Right renal cortex interstitium (tissue), 3 donors: Measurements from ENCODE around the gene GBX2. TPM values are rescaled to one million over a fixed set of nuclear protein-coding genes. Genes with fewer than 3 reads are reported as not detected.

ENCODE experiments used
- DNase-seq, 3 donors: peaks; one replicate each; pipeline ENCODE4 v3.0.0-alpha.2; 2013; ENCODE audit warnings: low read depth in 3 of 3, low spot score in 2 of 3
- polyA plus RNA-seq, 3 donors: library from polyadenylated mRNA; unstranded; fragments of 120-200 nt; gene quantifications; one replicate each; pipeline ENCODE4 v1.2.1, GENCODE V29; 2013; ENCODE audit not compliant: insufficient read length in 3 of 3

GBX2 gene
- polyA plus RNA-seq, 3 donors = 0.39 to 0.51 (median 0.41) TPM

- no peak for DNase-seq
Measured at GRCh38 chr2:236184701-236185100, 16.5 kb upstream of the GBX2 start.

DNA sequence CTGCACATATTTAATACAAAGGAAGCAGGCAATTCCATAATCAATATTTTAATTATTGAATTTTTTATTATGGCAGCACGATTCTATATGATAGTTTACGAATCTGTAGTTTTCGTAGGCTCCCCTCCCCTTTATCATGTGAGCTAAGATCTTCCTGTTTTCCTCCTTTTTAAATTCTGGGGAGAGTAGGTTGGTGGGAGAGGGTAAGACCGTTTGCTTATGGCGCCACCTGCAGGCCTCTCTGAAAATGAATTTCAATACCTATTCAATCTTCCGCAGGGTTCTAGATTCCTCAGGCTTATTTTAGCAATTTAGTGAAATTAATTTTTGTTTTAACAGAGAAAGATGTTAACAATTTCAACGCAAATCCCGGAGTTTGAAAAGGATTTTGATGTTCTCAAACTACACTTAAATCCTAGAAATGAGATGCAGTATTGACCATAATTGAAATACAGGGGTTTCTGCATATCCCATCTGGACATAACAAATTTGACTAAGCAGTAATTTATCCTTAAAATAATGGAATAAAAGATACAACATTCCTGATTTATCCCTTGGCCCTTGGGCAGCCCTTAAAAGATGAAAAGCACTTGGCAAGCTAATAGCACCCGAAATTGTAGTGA is 12.8 kb upstream of the GBX2 start:
- no peak for DNase-seq

- DNase-seq = no peak
Measured at GRCh38 chr2:236180076-236180816, 12.1 kb upstream of the GBX2 start.

GRCh38 chr2:236179236-236180075 is 11.3 kb upstream of the GBX2 start:
- no peak for DNase-seq

- no peak for DNase-seq
Measured at GRCh38 chr2:236178890-236179235, 10.7 kb upstream of the GBX2 start.

GRCh38 chr2:236177967-236178889 is 10.0 kb upstream of the GBX2 start:
- DNase-seq = no peak

DNA sequence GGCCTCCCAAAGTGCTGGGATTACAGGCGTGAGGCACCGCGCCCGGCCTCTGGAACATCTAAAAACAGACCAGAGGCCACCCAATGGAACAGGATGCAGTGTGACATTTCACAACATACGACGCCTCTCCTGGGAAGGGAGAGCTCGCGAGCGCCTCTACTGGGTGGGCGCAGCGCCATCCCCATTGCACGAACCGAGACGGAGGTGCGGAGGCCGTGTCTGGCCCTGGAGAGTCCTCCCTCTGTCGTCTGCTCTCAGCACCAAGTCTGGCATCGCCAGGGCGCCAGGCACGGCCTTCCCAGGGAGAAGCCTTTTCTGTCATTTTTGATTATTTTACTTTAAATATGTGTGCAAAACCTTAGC is 9.4 kb upstream of the GBX2 start:
- no peak for DNase-seq

DNA sequence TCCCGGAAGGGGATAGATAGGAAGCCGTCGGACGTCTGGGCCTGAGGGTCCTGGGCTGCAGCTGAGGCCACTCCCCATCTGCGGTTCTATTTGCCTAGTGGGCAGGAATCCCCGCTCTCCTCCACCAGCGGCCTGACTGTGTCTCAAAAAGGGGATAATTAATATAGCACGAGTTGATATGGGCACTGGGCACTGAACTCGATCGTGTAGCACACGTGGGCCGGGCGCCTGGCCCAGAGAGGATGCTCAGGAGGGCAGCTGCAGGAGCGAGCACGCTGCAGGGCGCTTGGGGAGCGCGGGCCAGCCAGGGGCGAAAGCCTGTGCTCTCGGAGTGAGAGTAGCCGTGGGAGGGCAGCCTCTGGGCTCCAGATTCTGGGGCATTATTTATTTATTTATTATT is 8.8 kb upstream of the GBX2 start:
- DNase-seq = no peak

DNA sequence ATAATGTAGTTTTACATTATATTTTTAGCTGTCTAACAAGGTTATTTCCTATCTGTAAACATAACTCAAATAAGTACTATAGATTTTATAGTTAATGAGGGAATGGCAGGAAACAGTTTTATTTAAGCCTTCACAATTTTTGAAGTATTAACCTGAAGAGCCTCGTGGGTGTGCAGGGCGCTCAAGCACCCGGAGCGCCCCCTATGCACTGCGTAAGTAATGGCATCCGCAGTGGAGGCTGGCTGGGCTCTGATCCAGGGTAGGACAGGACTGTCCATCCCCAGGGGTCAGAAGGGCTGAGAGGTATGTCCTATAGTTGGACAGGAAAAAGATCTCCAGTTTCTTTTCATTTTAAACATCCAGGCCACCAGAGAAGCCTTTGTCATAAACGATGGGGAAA is 8.2 kb upstream of the GBX2 start:
- no peak for DNase-seq

DNA sequence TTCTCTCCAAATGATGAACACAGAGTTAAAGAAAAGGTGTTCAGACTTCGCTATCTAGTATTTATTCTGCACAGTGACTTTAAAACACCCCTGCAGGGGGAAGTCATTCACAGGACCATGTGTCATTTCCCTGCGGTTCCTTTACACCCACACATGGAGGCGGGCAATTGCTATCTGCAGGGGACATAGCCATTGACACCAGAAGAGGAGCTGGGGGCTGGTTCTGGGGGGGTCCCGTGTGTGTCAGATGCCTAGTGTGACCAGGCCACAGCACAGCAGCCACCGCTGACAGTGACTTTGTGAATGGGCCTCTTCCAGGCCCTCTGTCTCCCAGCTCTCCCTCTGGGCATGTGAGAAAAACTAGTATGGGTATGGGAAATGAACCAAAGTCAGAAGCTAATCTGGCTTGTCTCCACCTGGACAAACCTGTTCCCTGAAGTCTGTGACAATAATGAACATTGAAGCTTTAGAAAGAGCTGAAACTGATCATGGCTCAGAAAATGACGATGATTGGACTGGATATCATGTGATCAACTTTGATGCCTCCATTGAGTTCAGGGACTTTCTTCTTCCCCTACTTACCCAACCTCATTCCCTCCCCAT is 7.5 kb upstream of the GBX2 start:
- DNase-seq = no peak

DNA sequence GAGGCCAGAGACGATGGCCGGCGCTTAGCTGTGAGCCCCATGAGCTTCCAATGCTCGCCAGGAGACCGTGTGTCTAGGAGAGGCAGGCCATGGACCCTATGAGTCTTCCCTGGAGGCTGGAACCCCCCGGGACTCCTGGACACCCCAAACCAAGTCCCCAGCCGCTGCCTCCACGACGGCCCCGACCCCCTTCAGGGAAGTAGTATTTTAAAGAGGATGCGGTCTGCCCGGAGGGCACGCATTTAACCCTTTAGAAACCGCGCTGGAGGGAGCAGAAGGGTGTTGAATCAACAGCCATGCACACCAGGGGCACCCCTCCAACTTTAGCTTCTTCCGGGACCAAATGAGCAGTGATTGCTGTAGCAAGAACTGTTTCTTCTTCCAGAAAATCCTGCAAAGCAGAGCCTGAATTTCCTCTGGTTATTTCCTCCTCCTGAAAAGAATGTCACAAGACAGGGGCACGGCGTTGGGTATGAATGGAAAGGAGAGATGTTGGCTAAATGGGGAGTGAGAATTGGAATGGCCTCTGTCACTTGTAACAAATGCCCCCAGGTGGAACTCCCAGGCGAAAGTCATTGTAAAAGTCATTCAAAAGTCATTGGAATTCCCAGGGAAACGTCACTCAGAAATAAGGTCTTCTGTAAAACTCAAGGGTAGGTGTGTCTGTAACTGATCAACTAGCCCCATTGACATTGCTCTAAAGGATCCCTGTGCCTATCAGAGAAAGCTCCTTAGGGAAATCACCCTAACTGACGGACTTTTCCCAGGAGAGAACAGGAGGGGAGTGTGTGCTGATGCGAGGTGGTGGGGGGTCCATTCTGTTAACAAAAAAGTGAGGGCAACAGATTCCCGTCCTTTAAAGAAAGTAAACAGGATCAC is 5.8 kb upstream of the GBX2 start:
- no peak for DNase-seq

DNA sequence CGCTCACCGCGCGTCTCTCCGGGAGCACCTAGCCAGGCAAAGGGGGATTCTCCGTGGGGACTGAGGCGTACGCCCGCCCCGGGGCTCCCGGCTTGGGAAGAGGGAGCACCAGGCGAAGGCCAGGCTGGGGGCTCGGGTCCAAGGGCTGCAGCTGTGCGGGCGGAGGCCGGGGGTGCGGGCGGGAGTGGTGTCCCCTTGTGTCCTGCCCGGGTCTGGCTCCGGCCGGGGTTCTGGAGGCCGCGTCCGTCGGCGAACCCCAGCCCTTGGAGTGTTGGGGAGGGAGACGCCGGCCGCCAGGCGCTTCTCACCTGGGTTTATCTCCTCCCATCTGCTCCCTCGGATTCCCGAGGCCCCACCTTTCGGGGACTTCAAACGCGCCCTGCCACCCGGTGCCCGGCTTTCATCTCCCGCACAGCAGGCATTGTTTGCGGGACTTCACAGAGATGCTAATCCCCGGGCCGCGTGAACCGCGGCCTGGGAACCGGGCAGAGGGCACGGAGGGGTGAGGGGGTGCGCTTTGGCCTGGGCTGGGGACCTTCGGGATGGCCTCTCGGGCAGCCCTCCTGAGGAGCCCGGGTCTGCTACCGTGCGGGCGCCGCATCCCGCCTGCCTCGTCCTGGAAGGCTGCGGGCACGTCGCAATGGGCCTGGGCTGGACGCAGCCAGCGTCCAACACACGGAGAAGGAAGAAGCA is 5.0 kb upstream of the GBX2 start:
- DNase-seq = no peak

GRCh38 chr2:236172255-236173035 is 4.3 kb upstream of the GBX2 start:
- no peak for DNase-seq

GRCh38 chr2:236171680-236172254 is 3.6 kb upstream of the GBX2 start:
- no peak for DNase-seq

DNA sequence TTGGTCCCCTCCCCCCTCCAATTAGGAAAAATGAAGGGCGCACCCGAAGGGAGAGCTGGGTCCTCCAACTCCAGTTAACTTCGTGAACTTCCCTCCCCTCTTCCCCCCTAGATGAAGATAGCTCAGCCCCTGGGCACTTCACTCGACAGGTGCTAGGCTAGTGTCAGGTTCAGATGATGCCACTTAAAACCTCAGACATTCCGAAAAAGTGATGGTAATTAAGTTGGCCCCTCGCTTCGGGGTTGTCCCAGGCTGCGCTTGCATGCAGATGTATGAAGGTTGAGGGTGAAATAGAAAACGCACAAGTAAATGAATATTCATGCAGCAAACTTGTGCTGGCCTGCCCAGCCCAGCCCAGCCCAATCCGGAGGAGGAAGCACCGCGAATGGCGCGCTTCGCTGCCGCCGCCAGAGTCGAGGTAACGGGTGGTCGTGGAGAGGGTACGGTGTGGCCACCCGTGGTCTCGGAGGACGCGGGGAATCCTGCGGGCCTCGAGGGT is 3.0 kb upstream of the GBX2 start:
- no peak for DNase-seq

DNA sequence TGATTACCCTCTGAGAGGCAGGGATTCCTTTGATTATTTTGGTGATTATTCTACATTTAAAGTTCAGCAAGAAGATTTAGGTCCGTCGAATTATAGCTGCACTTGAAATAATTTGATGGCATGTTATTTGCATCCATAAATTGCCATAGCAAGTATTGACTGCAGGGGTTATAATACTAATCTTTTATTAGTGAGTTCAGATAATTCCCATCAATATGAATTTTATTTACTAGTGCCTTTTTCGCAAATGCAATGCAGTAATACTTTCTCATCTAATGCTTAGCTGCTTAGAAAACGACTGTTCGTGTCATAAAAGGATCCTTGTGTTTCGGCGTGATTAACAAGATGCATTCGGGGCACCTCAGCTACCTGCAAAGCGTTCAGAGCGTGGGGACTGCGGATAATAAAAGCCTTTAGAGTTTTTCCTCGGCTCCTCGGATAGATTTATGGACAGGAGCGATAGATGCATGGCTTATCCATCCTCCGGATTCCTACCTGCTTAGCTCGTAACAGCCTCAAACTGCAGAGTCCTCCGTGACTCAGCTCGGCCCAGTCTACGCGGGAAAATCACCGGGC is 2.5 kb upstream of the GBX2 start:
- no peak for DNase-seq
